Mesothelial cell of epicardium (in vitro differentiated cells): ENCODE results near the gene SPP1. TPM values are rescaled to one million over a fixed set of nuclear protein-coding genes. Genes with fewer than 3 reads are reported as not detected.
A peak's percentile ranks its signal among the peaks of the same experiment; 100 is the strongest.

Experiments used
- DNase-seq, 2 experiments: peaks; one replicate each; pipeline ENCODE4 v3.0.0; 2021; ENCODE audit warnings: low spot score in 2 of 2; ENCODE audit not compliant: unreplicated experiment in 2 of 2
- H3K27ac Mint-ChIP-seq: 2 replicates; pipeline ENCODE4 v1.8.0; 2021; ENCODE audit warnings: mixed read lengths
- H3K27me3 Mint-ChIP-seq: 2 replicates; pipeline ENCODE4 v1.8.0; 2021; ENCODE audit warnings: low read depth, mixed read lengths
- H3K36me3 Mint-ChIP-seq: 2 replicates; pipeline ENCODE4 v1.8.0; 2021; ENCODE audit warnings: mixed read lengths
- H3K4me1 Mint-ChIP-seq: 2 replicates; pipeline ENCODE4 v1.8.0; 2021; ENCODE audit warnings: mixed read lengths
- H3K4me3 Mint-ChIP-seq: 2 replicates; pipeline ENCODE4 v1.8.0; 2021; ENCODE audit warnings: mild to moderate bottlenecking, moderate library complexity, mixed read lengths
- H3K9me3 Mint-ChIP-seq: 2 replicates; pipeline ENCODE4 v1.8.0; 2021; ENCODE audit warnings: mixed read lengths
- CTCF ChIP-seq: fragments of 200-600 bp; sonication (generic); IDR thresholded peaks from one replicate; pipeline ENCODE4 v1.5.0; 2021; ENCODE audit warnings: antibody characterized with exemption; ENCODE audit not compliant: unreplicated experiment
- total RNA-seq: library from RNA; stranded (reverse); gene quantifications from 3 replicates; pipeline ENCODE4 v1.2.1, GENCODE V29; 2021

The SPP1 gene
- total RNA-seq, 1 donor from 2014 or later, result 30.3 TPM

DNA sequence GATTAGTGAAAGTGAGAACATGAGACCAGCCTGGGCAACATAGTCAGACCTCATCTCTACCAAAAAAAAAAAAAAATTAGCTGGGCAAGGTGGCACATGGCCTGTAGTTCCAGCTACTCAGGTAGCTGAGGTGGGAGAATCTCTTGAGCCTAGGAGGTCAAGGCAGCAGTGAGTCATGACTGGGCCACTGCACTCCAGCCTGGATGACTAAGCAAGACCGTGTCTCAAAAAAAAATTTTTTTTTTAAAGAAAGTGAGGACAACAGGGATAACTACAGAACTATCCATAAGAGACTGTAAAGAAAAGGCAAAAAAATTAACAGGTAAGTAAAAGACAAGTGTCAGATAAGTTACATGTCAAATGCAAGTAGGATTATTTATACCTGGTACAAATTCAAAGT, 13.5 kb upstream of the SPP1 start:
- H3K27ac Mint-ChIP-seq, result no peak overlapping the region
- no peak overlapping the region for H3K4me3 Mint-ChIP-seq
- peaks cover 16% of the 10 kb centered on the region for H3K4me1 Mint-ChIP-seq
- no peaks in the 10 kb centered on the region for H3K36me3 Mint-ChIP-seq
- H3K9me3 Mint-ChIP-seq, result peaks cover 7% of the 10 kb centered on the region
- no peaks in the 10 kb centered on the region for H3K27me3 Mint-ChIP-seq
- no peak for DNase-seq
- TF ChIP-seq CTCF, result no peak

- TF ChIP-seq CTCF, result no peak
- H3K27me3 Mint-ChIP-seq, result no peaks in the 10 kb centered on the region
- H3K27ac Mint-ChIP-seq, result peak overlapping the region; percentile 7
- H3K9me3 Mint-ChIP-seq, result peaks cover 7% of the 10 kb centered on the region
- H3K4me3 Mint-ChIP-seq, result no peak overlapping the region
- DNase-seq, result no peak
- peaks cover 16% of the 10 kb centered on the region for H3K4me1 Mint-ChIP-seq
- H3K36me3 Mint-ChIP-seq, result no peaks in the 10 kb centered on the region
These were observed 12.9 kb upstream of the SPP1 start for GRCh38 chr4:87962398-87963146.

GRCh38 chr4:87965501-87965975, 10.0 kb upstream of the SPP1 start:
- Mint-ChIP-seq H3K27me3 (no peaks in the 10 kb centered on the region), H3K27ac (no peak overlapping the region), H3K9me3 (peaks cover 7% of the 10 kb centered on the region), H3K4me1 (peaks cover 16% of the 10 kb centered on the region), H3K36me3 (no peaks in the 10 kb centered on the region), H3K4me3 (no peak overlapping the region)
- no peak for TF ChIP-seq CTCF
- DNase-seq, result no peak

DNA sequence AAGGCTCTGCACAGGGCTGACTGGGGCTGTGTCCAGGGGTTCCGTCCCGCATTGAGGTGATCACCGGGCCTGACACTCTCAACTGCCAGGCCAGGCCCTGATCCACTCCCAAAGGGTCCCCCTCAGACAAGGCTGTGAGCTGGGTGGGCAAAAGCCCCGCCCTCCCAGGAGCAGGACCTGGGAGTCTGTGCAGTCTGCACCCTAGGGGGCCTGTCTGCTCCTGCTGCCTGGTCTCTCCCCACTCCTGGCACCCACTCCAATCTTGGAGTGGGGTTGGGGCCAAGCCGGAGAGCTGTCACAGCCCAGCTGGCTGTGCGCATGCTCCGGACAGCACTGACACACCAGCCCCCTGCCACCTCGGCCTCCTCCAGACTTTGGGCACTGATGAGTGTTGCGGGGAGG, 9.4 kb upstream of the SPP1 start:
- Mint-ChIP-seq H3K27ac (no peak overlapping the region), H3K4me3 (no peak overlapping the region), H3K27me3 (no peaks in the 10 kb centered on the region), H3K36me3 (no peaks in the 10 kb centered on the region), H3K9me3 (peaks cover 7% of the 10 kb centered on the region), H3K4me1 (peaks cover 16% of the 10 kb centered on the region)
- DNase-seq, result no peak
- no peak for TF ChIP-seq CTCF

- Mint-ChIP-seq H3K27me3 (no peaks in the 10 kb centered on the region), H3K4me3 (no peak overlapping the region), H3K27ac (no peak overlapping the region), H3K4me1 (peaks cover 14% of the 10 kb centered on the region), H3K36me3 (no peaks in the 10 kb centered on the region), H3K9me3 (no peaks in the 10 kb centered on the region)
- DNase-seq, result no peak
- no peak for TF ChIP-seq CTCF
These were observed 8.3 kb upstream of the SPP1 start for GRCh38 chr4:87967193-87967592.
